Neutrophil (primary cell): ENCODE measurements around the gene CACNA2D3.

Experiments
- H3K27ac ChIP-seq: fragments of 200-600 bp; sonication (generic); 2 replicates; pipeline ENCODE4 v1.5.1; 2016; ENCODE audit warnings: mild to moderate bottlenecking, moderate library complexity
- H3K27me3 ChIP-seq: fragments of 200-600 bp; sonication (generic); 2 replicates; pipeline ENCODE4 v1.6.0; 2016; ENCODE audit warnings: mild to moderate bottlenecking
- H3K36me3 ChIP-seq: fragments of 200-600 bp; sonication (generic); 2 replicates; pipeline ENCODE4 v1.5.1; 2017
- H3K4me1 ChIP-seq, 2 experiments: fragments of 200-600 bp in 1 of 2; sonication (generic) in 1 of 2; 1 replicate in 1 of 2; 2 replicates in 1 of 2; pipeline versions ENCODE4 v1.5.1 to v1.6.1; 2013 to 2016; ENCODE audit warnings: low read depth in 1 of 2, low read length in 1 of 2, mild to moderate bottlenecking in 1 of 2, moderate library complexity in 1 of 2; ENCODE audit not compliant: control insufficient read depth in 1 of 2, insufficient read depth in 1 of 2
- H3K4me3 ChIP-seq, 2 experiments: fragments of 200-600 bp in 1 of 2; sonication (generic) in 1 of 2; 1 replicate in 1 of 2; 2 replicates in 1 of 2; pipeline ENCODE4 v1.5.1; 2013 to 2016; ENCODE audit warnings: low read depth in 1 of 2, low read length in 1 of 2, mild to moderate bottlenecking in 1 of 2, moderate library complexity in 1 of 2
- H3K9me3 ChIP-seq: fragments of 200-600 bp; sonication (generic); 2 replicates; pipeline ENCODE4 v1.5.1; 2016
- TF ChIP-seq, protein P1 (sequence below): fragments of 200-600 bp; sonication (generic); IDR thresholded peaks from 2 replicates; pipeline ENCODE4 v1.5.1; 2016; ENCODE audit warnings: antibody characterized with exemption

The CACNA2D3 gene

DNA sequence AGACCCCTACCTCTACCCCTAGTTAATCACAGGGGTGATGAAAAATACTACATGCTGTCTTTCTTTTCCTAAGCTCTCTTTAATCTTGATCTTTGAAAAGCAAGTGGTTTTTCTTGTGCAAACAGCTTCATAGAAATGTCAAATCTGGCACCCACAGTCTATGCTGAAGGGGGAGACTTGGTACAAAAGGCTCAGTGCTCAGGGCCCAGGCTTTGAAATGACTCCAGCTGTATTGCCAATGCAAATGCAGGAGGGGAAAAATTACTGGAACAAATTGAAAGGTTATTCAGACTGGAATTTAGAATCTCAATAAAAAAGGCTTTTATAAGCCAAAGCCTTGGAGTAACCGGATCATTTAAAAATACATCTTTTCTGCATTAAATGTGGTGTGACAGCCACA lies 581.6 kb downstream of the CACNA2D3 start:
- Histone ChIP-seq H3K27ac (no peak overlapping the region), H3K4me3 (no peak overlapping the region), H3K4me1 (no peaks in the 10 kb centered on the region), H3K9me3 (no peaks in the 10 kb centered on the region), H3K36me3 (no peaks in the 10 kb centered on the region), H3K27me3 (no peaks in the 10 kb centered on the region)
- TF ChIP-seq, protein P1, sequence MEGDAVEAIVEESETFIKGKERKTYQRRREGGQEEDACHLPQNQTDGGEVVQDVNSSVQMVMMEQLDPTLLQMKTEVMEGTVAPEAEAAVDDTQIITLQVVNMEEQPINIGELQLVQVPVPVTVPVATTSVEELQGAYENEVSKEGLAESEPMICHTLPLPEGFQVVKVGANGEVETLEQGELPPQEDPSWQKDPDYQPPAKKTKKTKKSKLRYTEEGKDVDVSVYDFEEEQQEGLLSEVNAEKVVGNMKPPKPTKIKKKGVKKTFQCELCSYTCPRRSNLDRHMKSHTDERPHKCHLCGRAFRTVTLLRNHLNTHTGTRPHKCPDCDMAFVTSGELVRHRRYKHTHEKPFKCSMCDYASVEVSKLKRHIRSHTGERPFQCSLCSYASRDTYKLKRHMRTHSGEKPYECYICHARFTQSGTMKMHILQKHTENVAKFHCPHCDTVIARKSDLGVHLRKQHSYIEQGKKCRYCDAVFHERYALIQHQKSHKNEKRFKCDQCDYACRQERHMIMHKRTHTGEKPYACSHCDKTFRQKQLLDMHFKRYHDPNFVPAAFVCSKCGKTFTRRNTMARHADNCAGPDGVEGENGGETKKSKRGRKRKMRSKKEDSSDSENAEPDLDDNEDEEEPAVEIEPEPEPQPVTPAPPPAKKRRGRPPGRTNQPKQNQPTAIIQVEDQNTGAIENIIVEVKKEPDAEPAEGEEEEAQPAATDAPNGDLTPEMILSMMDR = no peak

DNA sequence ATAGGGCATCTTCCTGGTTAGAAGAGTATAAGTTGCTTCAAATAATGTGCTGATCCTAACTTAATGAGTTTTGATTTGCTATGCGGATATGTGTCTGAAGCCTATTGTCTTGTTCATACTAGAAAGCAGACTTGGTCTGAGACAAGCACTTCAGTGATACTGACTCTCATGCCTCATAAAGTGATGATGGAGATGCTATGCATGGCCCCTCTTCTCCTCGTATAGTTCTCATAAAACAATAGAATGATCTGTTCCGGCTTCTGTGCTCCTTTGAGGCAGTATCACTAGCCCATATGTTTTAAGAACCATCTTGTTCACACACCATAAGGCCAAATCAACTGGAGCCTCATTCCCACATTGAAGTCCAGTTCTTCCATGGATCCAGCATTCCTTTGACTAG lies 583.4 kb downstream of the CACNA2D3 start:
- Histone ChIP-seq H3K4me3 (no peak overlapping the region), H3K36me3 (no peaks in the 10 kb centered on the region), H3K27me3 (no peaks in the 10 kb centered on the region), H3K4me1 (no peaks in the 10 kb centered on the region), H3K27ac (no peak overlapping the region), H3K9me3 (no peaks in the 10 kb centered on the region)
- TF ChIP-seq, protein P1 = no peak

DNA sequence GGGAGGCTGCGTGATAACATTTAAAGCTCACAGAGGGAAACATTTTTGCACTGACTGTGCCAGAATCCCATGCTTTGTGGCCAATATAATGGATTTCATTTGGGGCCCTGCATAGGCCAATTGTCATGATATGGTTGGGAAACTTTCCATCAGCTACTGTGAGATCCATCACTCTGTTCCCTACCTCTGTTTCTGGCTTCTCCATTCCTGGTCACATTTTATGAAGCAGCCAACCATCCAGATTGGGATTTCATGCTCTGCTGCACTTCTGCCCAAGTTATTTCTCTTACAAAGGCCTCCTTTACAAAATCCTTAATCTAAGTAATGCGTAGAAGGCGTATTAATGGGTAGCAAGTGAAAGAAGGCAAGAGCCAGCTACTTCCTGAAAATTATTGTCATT lies 584.4 kb downstream of the CACNA2D3 start:
- no peaks in the 10 kb centered on the region for H3K9me3 ChIP-seq

DNA sequence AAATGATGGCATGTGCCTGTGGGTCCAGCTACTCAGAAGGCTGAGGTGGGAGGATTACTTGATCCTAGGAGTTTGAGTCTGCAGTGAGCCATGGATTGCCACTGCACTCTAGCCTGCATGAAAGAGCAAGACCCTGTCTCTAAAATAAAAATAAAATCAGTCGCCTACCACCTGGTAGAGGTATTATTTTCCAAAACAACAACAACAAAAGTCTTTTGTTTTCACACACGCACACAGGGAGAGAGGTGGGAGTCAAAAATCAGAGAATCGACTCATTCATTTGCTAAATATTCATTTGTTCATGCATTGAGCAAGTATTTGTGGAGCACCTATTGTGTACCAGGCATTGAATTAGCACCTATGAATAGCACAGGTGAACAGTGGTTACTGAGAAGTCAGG lies 587.4 kb downstream of the CACNA2D3 start:
- Histone ChIP-seq H3K27me3 (no peaks in the 10 kb centered on the region), H3K36me3 (no peaks in the 10 kb centered on the region), H3K4me1 (no peaks in the 10 kb centered on the region), H3K4me3 (no peak overlapping the region), H3K9me3 (no peaks in the 10 kb centered on the region), H3K27ac (no peak overlapping the region)
- TF ChIP-seq, protein P1 = no peak

More for the DNA sequence above, 584.4 kb downstream of the CACNA2D3 start:
- Histone ChIP-seq H3K4me3 (no peak overlapping the region), H3K27ac (no peak overlapping the region), H3K27me3 (no peaks in the 10 kb centered on the region), H3K4me1 (no peaks in the 10 kb centered on the region), H3K36me3 (no peaks in the 10 kb centered on the region)
- TF ChIP-seq, protein P1 = no peak

DNA sequence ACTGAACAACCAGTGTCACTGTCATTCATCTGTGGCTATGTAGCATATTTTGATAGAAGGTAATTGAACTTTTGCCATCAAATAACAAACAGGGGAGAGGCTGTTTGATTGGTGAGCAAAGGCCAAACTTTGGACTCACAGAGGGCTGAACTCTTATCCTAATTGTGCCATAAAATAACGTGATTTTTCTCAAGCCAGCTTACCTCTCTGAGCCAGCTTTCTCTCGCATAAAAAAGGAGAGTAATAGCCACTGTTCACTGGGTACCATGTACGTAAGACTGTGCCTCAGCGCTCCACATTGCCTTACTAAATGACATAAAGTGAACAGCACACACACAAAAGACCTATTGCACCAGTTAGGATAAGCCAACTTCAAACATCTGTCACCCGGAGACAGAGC lies 588.6 kb downstream of the CACNA2D3 start:
- TF ChIP-seq, protein P1 = no peak
- H3K4me3 ChIP-seq = no peak overlapping the region
- H3K4me1 ChIP-seq = no peaks in the 10 kb centered on the region
- H3K27me3 ChIP-seq = no peaks in the 10 kb centered on the region
- H3K36me3 ChIP-seq = no peaks in the 10 kb centered on the region
- H3K27ac ChIP-seq = no peak overlapping the region
- no peaks in the 10 kb centered on the region for H3K9me3 ChIP-seq

DNA sequence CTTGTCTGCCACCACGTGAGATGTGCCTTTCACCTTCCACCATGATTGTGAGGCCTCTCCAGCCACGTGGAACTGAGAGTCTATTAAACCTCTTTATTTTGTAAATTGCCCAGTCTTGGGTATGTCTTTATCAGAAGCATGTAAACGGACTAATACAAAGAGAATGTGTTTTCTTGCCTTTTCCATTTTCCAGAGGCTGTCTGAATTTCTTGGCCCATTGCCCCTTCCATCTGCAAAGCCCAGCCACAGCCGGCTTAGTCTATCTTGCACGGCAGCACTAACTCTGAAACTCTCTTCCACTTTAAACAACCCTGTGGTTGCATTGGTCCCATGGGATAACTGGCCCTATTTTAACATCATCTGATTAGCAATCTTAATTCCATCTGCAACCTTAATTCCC lies 590.2 kb downstream of the CACNA2D3 start:
- Histone ChIP-seq H3K9me3 (no peaks in the 10 kb centered on the region), H3K4me3 (no peak overlapping the region), H3K4me1 (no peaks in the 10 kb centered on the region), H3K27ac (no peak overlapping the region), H3K36me3 (no peaks in the 10 kb centered on the region), H3K27me3 (no peaks in the 10 kb centered on the region)
- TF ChIP-seq, protein P1 = no peak
